ENCODE results near the gene EFEMP2.

EFEMP2 gene

GRCh38 chr11:65872586-65873317 lies at the start of gene EFEMP2:
EFEMP2 (minus strand) TSS chr11:65872800; CDS start chr11:65872354, 446 bp downstream.
- DNase-seq (ENCODE audit: low read depth in 2 of 3, low spot score in 1 of 3) = no peak

GRCh38 chr11:65921876-65922275 lies 49.3 kb upstream of the EFEMP2 start:
- no peak for DNase-seq (ENCODE audit: low read depth in 2 of 3, low spot score in 1 of 3)

- DNase-seq (ENCODE audit: low read depth in 2 of 3, low spot score in 1 of 3) = no peak
Measured at GRCh38 chr11:65921033-65921555, 48.5 kb upstream of the EFEMP2 start.

- no peak for DNase-seq (ENCODE audit: low read depth in 2 of 3, low spot score in 1 of 3)
Measured at GRCh38 chr11:65920372-65920802, 47.8 kb upstream of the EFEMP2 start.

GRCh38 chr11:65919573-65920371 lies 47.2 kb upstream of the EFEMP2 start:
- DNase-seq (ENCODE audit: low read depth in 2 of 3, low spot score in 1 of 3) = no peak

GRCh38 chr11:65919141-65919572 lies 46.6 kb upstream of the EFEMP2 start, which contains the start of gene DRAP1:
DRAP1 (plus strand) TSS chr11:65919426; CDS start chr11:65919502, 76 bp downstream.
- peak; percentile 97 to 99 (median 98) for DNase-seq (ENCODE audit: low read depth in 2 of 3, low spot score in 1 of 3)

GRCh38 chr11:65918211-65919140 lies 45.9 kb upstream of the EFEMP2 start, which contains the start of gene C11orf68:
C11orf68 (minus strand) TSS chr11:65919062; CDS start chr11:65919031, 31 bp downstream.
- no peak for DNase-seq (ENCODE audit: low read depth in 2 of 3, low spot score in 1 of 3)

GRCh38 chr11:65917434-65918210 lies 45.0 kb upstream of the EFEMP2 start:
- DNase-seq (ENCODE audit: low read depth in 2 of 3, low spot score in 1 of 3) = no peak

- DNase-seq (ENCODE audit: low read depth in 2 of 3, low spot score in 1 of 3) = no peak
Measured at GRCh38 chr11:65917077-65917433, 44.5 kb upstream of the EFEMP2 start.

- no peak for DNase-seq (ENCODE audit: low read depth in 2 of 3, low spot score in 1 of 3)
Measured at GRCh38 chr11:65916391-65916790, 43.8 kb upstream of the EFEMP2 start.

GRCh38 chr11:65915821-65916251 lies 43.2 kb upstream of the EFEMP2 start:
- no peak for DNase-seq (ENCODE audit: low read depth in 2 of 3, low spot score in 1 of 3)

- DNase-seq (ENCODE audit: low read depth in 2 of 3, low spot score in 1 of 3) = no peak
Measured at GRCh38 chr11:65915101-65915820, 42.7 kb upstream of the EFEMP2 start.

GRCh38 chr11:65912845-65913244 lies 40.2 kb upstream of the EFEMP2 start:
- DNase-seq (ENCODE audit: low read depth in 2 of 3, low spot score in 1 of 3) = no peak

GRCh38 chr11:65911682-65912568 lies 39.3 kb upstream of the EFEMP2 start:
- no peak for DNase-seq (ENCODE audit: low read depth in 2 of 3, low spot score in 1 of 3)

GRCh38 chr11:65907878-65908277 lies 35.3 kb upstream of the EFEMP2 start:
- DNase-seq (ENCODE audit: low read depth in 2 of 3, low spot score in 1 of 3) = no peak

- DNase-seq (ENCODE audit: low read depth in 2 of 3, low spot score in 1 of 3) = no peak
Measured at GRCh38 chr11:65906602-65907001, 34.0 kb upstream of the EFEMP2 start.

GRCh38 chr11:65903715-65904114 lies 31.1 kb upstream of the EFEMP2 start:
- no peak for DNase-seq (ENCODE audit: low read depth in 2 of 3, low spot score in 1 of 3)

GRCh38 chr11:65903068-65903481 lies 30.5 kb upstream of the EFEMP2 start:
- no peak for DNase-seq (ENCODE audit: low read depth in 2 of 3, low spot score in 1 of 3)

- DNase-seq (ENCODE audit: low read depth in 2 of 3, low spot score in 1 of 3) = no peak
Measured at GRCh38 chr11:65900899-65901180, 28.2 kb upstream of the EFEMP2 start.
